DND-41 (cell line): ENCODE measurements around the gene PAX4.

Source experiments
- ATAC-seq: fragments of 200-7000 bp; cut with Tn5 transposase; 3 replicates; pipeline ENCODE4 v1.9.1; 2021; ENCODE audit warnings: low read depth; ENCODE audit not compliant: insufficient read depth
- DNase-seq: peaks from one replicate; pipeline ENCODE4 v3.0.0-alpha.2; 2020
- H2AFZ ChIP-seq: 2 replicates; pipeline ENCODE4 v1.6.0; 2012; ENCODE audit warnings: low read depth, low read length
- H3K27ac ChIP-seq: 2 replicates; pipeline ENCODE4 v1.5.1; 2012; ENCODE audit warnings: low read length, inconsistent platforms
- H3K27me3 ChIP-seq: fragments of 200-600 bp; sonication (generic); 2 replicates; pipeline ENCODE4 v1.6.0; 2012; ENCODE audit warnings: low read length, mild to moderate bottlenecking, inconsistent platforms; ENCODE audit not compliant: insufficient read depth, poor library complexity
- H3K36me3 ChIP-seq: 2 replicates; pipeline ENCODE4 v1.5.1; 2012; ENCODE audit warnings: low read length, inconsistent platforms; ENCODE audit not compliant: insufficient read depth
- H3K4me1 ChIP-seq: 2 replicates; pipeline ENCODE4 v1.5.1; 2012; ENCODE audit warnings: mild to moderate bottlenecking, low read length; ENCODE audit not compliant: insufficient read depth
- H3K4me2 ChIP-seq: 2 replicates; pipeline ENCODE4 v1.6.0; 2012; ENCODE audit warnings: mild to moderate bottlenecking, moderate library complexity, low read length, inconsistent platforms; ENCODE audit not compliant: insufficient read depth
- H3K4me3 ChIP-seq, 2 experiments: fragments of 200-600 bp in 1 of 2; shearing (Covaris generic) in 1 of 2; 2 replicates each; pipeline ENCODE4 v1.5.1; 2012 to 2016; ENCODE audit warnings: inconsistent platforms in 2 of 2, low read length in 2 of 2, mild to moderate bottlenecking in 2 of 2, low read depth in 1 of 2, moderate library complexity in 1 of 2
- H3K79me2 ChIP-seq: 2 replicates; pipeline ENCODE4 v1.6.0; 2012; ENCODE audit warnings: low read length, inconsistent platforms; ENCODE audit not compliant: insufficient read depth
- H3K9ac ChIP-seq: 2 replicates; pipeline ENCODE4 v1.6.0; 2012; ENCODE audit warnings: low read depth, mild to moderate bottlenecking, inconsistent platforms, low read length, moderate library complexity
- H3K9me3 ChIP-seq: 2 replicates; pipeline ENCODE4 v1.5.1; 2012; ENCODE audit warnings: low read length, moderate library complexity, mild to moderate bottlenecking, inconsistent platforms; ENCODE audit not compliant: insufficient read depth, severe bottlenecking
- H4K20me1 ChIP-seq: 2 replicates; pipeline ENCODE4 v1.6.0; 2012; ENCODE audit warnings: low read length; ENCODE audit not compliant: insufficient read depth
- EZH2 ChIP-seq: IDR thresholded peaks from 3 replicates; pipeline ENCODE4 v1.6.1; 2012; ENCODE audit warnings: borderline replicate concordance, low read depth, mild to moderate bottlenecking, moderate library complexity, low read length, inconsistent platforms; ENCODE audit not compliant: severe bottlenecking
- TF ChIP-seq, protein P1 (sequence below): IDR thresholded peaks from 2 replicates; pipeline ENCODE4 v1.5.1; 2012; ENCODE audit warnings: borderline replicate concordance, low read length, moderate library complexity, mild to moderate bottlenecking; ENCODE audit not compliant: poor library complexity, severe bottlenecking; ENCODE audit errors: extremely low read depth

The PAX4 gene

GRCh38 chr7:127665922-127666321, 48.0 kb upstream of the PAX4 start:
- Histone ChIP-seq H4K20me1 (peaks cover 48% of the 10 kb centered on the region), H3K4me1 (no peaks in the 10 kb centered on the region), H3K27ac (no peak overlapping the region), H3K36me3 (peaks cover 31% of the 10 kb centered on the region), H2AFZ (no peak overlapping the region), H3K9ac (no peak overlapping the region), H3K4me2 (no peak overlapping the region), H3K79me2 (peaks cover 96% of the 10 kb centered on the region), H3K4me3 (no peak overlapping the region), H3K9me3 (no peaks in the 10 kb centered on the region), H3K27me3 (no peaks in the 10 kb centered on the region)
- DNase-seq, result no peak
- TF ChIP-seq EZH2, result no peak
- TF ChIP-seq, protein P1, sequence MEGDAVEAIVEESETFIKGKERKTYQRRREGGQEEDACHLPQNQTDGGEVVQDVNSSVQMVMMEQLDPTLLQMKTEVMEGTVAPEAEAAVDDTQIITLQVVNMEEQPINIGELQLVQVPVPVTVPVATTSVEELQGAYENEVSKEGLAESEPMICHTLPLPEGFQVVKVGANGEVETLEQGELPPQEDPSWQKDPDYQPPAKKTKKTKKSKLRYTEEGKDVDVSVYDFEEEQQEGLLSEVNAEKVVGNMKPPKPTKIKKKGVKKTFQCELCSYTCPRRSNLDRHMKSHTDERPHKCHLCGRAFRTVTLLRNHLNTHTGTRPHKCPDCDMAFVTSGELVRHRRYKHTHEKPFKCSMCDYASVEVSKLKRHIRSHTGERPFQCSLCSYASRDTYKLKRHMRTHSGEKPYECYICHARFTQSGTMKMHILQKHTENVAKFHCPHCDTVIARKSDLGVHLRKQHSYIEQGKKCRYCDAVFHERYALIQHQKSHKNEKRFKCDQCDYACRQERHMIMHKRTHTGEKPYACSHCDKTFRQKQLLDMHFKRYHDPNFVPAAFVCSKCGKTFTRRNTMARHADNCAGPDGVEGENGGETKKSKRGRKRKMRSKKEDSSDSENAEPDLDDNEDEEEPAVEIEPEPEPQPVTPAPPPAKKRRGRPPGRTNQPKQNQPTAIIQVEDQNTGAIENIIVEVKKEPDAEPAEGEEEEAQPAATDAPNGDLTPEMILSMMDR, result no peak
- ATAC-seq, result no peak

DNA sequence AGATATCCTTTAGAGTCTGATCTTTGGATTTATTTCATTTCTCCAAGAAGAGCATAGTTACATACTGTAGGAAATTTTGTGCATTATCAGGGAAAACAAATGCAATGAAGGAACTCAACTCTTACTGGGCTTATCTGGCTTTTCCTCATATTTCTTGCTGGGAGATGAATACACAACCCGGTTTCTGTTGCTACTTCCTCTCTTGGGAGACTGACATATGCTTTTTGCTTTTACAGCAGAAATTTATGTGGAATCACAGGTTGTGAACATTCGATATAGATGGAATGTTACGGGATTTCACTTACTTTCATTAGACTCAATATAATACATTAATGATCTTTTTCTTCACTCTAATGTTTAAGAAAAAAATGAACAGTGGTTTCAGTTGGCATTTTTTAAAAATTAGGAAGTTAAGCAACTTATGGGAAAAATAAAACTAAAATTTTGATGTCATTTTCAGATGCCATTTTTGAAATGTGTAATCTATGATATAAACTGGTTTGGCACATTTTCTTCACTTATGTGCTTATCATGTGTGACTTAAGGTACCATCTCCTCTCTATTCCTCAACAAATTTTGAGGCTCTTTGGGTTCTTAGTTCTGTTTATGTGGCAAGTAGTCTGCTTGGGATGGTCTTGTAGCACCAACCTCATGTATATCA, 41.2 kb upstream of the PAX4 start:
- TF ChIP-seq, protein P1, result no peak
- no peak for TF ChIP-seq EZH2
- Histone ChIP-seq H4K20me1 (peaks cover 44% of the 10 kb centered on the region; the same call in 1 of the 2 replicates), H3K9ac (no peak overlapping the region)

DNA sequence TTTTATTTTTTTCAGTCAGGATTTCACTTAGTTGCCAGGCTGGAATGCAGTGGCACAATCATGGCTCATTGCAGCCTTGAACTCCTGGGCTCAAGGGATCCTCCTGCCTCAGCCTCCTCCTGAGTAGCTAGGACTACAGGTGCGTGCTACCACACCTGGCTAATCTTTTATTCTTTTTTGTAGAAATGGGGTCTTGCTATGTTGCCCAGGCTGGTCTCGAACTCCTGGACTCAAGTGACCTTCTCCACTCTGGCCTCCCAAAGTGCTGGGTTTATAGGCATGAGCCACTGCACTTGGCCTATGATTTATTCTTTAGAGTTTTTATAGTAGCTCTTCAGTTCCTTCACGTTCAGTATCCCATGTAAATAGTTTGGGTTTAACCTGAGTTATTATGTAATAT, 39.6 kb upstream of the PAX4 start:
- TF ChIP-seq, protein P1, result no peak
- TF ChIP-seq EZH2, result no peak
- Histone ChIP-seq H2AFZ (no peak overlapping the region), H3K9me3 (no peaks in the 10 kb centered on the region), H3K36me3 (peaks cover 44% of the 10 kb centered on the region; the same call in 1 of the 2 replicates), H3K27me3 (no peaks in the 10 kb centered on the region), H3K4me1 (peaks cover 30% of the 10 kb centered on the region), H3K4me2 (no peak overlapping the region), H3K27ac (no peak overlapping the region), H3K9ac (no peak overlapping the region), H4K20me1 (peaks cover 36% of the 10 kb centered on the region; the same call in 1 of the 2 replicates), H3K4me3 (no peak overlapping the region), H3K79me2 (peaks cover 100% of the 10 kb centered on the region)
- ATAC-seq (no peak), DNase-seq (no peak)

More for the DNA sequence above, 41.2 kb upstream of the PAX4 start:
- Histone ChIP-seq H3K36me3 (peaks cover 48% of the 10 kb centered on the region; the same call in 1 of the 2 replicates), H3K4me2 (no peak overlapping the region), H3K27ac (no peak overlapping the region), H3K27me3 (no peaks in the 10 kb centered on the region), H3K79me2 (peaks cover 100% of the 10 kb centered on the region), H2AFZ (no peak overlapping the region), H3K4me3 (no peak overlapping the region), H3K4me1 (peaks cover 16% of the 10 kb centered on the region), H3K9me3 (no peaks in the 10 kb centered on the region)
- DNase-seq, result no peak
- no peak for ATAC-seq
